GM10266 (cell line): ENCODE measurements around the gene HP1BP3.

Source experiments
- DNase-seq: peaks from one replicate; pipeline ENCODE4 v3.0.0; 2012; ENCODE audit errors: extremely low spot score
- CTCF ChIP-seq: IDR thresholded peaks from 2 replicates; pipeline ENCODE4 v1.5.1; 2012; ENCODE audit warnings: mild to moderate bottlenecking, low read depth; ENCODE audit not compliant: control insufficient read depth, insufficient read depth; ENCODE audit errors: missing control alignments

HP1BP3 gene

DNA sequence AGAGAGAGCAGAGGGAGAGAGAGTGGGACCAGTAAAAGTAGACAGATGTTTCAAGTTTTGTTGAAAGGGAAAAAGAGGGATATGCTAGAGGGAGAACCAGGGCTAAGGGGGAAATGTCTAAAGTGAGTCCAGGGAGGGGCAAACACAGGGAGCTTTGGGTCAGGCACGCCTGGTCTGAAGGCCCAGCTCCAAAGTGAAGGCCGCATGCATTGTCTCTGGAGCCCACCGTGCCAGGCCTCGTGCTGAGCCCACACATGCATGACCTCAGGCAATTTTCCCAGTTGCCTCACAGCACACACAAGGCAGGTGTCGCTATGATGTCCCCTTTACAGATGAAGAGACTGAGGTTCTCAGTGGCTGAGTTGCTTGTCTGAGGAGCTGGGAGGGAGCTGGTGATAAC is 85.3 kb downstream of the HP1BP3 start:
- no peak for DNase-seq
- no peak for TF ChIP-seq CTCF

DNA sequence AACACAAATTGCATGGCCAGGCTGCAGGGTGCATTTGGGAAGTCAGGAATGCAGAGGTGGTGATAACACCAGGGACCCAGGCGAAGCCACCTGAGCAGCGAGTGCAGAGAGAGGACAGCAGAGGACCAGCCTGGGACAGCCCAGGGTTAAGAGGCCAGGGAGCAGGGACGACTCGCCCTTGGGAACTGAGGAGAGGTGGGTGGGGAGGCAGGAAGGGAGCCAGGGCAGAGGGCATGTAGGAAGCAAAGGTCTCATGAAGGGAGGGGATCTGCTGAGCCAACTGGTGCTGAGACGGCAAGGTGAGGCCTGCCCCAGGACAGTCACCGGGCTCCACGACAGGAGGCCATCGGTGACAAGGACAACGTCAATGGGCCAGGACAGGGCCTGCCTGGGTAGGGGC is 85.7 kb downstream of the HP1BP3 start:
- DNase-seq = no peak
- no peak for TF ChIP-seq CTCF

DNA sequence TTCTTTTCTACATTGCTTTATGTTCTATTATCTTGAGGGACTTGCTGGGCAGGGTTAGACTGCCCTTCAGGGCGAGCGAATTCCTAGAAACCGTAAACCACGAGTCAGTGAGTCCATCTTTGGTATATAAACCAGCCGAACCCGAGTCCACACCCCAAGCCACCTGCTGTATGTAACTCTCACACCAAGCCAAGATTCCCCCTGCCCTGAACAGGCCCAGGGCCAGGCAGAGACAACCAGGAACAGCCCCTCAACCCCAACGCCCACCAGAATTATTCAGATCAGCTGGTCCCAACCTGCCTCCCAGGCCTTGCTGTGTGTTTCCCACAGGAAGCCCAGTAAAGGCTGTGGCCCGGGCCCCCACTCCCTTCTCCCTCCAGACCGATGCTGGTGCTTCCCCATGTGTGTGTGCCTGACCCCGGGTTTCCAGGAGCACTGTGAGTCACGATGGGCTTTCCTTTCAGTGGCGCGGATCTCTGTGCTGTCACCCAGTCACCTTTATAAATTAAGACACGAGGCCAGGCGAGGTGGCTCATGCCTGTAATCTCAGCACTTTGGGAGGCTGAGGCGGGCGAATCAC is 86.4 kb downstream of the HP1BP3 start:
- TF ChIP-seq CTCF = no peak
- no peak for DNase-seq

- no peak for DNase-seq
- TF ChIP-seq CTCF = no peak
Measured at GRCh38 chr1:20699558-20699957, 87.5 kb downstream of the HP1BP3 start.

DNA sequence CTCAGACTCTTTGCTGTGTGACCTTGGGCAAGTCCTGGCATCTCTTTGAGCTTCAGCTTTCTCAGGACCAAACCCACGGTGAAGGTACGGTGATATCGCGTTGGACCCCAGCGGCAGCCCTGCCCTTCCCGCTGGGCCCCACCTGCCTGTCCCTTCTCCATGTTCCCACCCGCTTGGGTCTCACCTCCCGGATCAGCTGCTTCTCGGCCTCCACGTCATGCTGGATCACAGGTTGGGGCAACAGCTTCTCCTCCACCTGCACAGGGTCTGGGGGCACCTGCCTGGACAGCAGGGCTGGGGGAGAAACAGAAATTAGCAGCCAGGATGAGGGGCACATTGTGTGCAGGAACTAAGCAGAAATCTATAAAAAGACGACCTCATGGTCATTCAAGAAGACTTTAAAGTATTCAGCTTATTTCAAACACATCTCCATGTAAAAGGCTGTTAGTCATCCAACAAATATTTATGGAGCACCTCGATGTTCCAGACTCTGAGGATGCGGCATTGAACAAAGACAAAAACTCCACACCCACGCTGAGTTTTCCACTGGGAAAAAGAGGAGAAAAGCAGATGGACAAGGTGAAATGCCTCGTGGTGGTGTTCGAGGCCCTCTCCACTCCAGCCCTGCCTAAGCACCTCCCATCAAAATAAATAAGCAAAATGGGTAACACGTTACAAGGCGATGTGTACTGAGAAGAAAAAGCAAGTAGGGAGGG is 88.8 kb downstream of the HP1BP3 start:
- no peak for TF ChIP-seq CTCF
- no peak for DNase-seq

DNA sequence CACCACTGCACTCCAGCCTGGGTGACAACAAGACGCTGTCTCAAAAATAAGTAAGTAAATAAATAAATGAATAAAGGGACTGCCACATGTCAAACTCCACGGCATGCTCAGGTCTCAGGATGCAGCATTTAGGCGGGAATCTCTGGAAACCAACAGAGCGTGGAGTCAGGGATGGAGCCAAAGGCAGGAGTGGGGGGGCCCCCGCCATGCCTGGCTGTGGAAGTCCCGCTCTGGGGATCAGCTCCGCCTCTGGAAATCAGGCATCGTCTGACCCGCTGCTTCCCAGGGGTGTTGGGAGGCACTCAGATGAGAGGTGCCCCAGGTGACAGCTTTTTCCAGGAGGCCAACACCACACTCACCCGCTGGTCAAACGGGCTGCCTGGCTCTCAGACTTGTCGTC is 89.5 kb downstream of the HP1BP3 start:
- DNase-seq = no peak
- TF ChIP-seq CTCF = no peak
